Measurements from ENCODE around the gene SLC25A12.

The SLC25A12 gene

GRCh38 chr2:171895786-171896185 is 1.7 kb upstream of the SLC25A12 start:
- TF ChIP-seq SIN3A (IDR thresholded peaks at IDR 0.05; ENCODE audit: borderline replicate concordance, insufficient read depth, low read length) (no peak), TAF1 (IDR thresholded peaks at IDR 0.05; ENCODE audit: borderline replicate concordance, insufficient read depth, low read length) (no peak), POLR2AphosphoS5 (IDR thresholded peaks at IDR 0.05; ENCODE audit: low read depth, low read length) (no peak), FOXP2 (optimal IDR thresholded peaks at IDR 0.05; ENCODE audit: borderline replicate concordance, extremely low read depth, extremely low read length, insufficient read depth) (no peak)
- TF ChIP-seq, protein P1, sequence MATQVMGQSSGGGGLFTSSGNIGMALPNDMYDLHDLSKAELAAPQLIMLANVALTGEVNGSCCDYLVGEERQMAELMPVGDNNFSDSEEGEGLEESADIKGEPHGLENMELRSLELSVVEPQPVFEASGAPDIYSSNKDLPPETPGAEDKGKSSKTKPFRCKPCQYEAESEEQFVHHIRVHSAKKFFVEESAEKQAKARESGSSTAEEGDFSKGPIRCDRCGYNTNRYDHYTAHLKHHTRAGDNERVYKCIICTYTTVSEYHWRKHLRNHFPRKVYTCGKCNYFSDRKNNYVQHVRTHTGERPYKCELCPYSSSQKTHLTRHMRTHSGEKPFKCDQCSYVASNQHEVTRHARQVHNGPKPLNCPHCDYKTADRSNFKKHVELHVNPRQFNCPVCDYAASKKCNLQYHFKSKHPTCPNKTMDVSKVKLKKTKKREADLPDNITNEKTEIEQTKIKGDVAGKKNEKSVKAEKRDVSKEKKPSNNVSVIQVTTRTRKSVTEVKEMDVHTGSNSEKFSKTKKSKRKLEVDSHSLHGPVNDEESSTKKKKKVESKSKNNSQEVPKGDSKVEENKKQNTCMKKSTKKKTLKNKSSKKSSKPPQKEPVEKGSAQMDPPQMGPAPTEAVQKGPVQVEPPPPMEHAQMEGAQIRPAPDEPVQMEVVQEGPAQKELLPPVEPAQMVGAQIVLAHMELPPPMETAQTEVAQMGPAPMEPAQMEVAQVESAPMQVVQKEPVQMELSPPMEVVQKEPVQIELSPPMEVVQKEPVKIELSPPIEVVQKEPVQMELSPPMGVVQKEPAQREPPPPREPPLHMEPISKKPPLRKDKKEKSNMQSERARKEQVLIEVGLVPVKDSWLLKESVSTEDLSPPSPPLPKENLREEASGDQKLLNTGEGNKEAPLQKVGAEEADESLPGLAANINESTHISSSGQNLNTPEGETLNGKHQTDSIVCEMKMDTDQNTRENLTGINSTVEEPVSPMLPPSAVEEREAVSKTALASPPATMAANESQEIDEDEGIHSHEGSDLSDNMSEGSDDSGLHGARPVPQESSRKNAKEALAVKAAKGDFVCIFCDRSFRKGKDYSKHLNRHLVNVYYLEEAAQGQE (IDR thresholded peaks at IDR 0.05; ENCODE audit: insufficient read depth in 1 of 2, low read depth in 2 of 2, low read length in 2 of 2): no peak

GRCh38 chr2:171894612-171894947 is 536 bp upstream of the SLC25A12 start:
- TF ChIP-seq POLR2AphosphoS5 (IDR thresholded peaks at IDR 0.05; ENCODE audit: low read depth, low read length) (no peak), FOXP2 (optimal IDR thresholded peaks at IDR 0.05; ENCODE audit: borderline replicate concordance, extremely low read depth, extremely low read length, insufficient read depth) (no peak), SIN3A (IDR thresholded peaks at IDR 0.05; ENCODE audit: borderline replicate concordance, insufficient read depth, low read length) (no peak), TAF1 (IDR thresholded peaks at IDR 0.05; ENCODE audit: borderline replicate concordance, insufficient read depth, low read length) (no peak)
- TF ChIP-seq, protein P1 (IDR thresholded peaks at IDR 0.05; ENCODE audit: insufficient read depth in 1 of 2, low read depth in 2 of 2, low read length in 2 of 2): no peak

- TF ChIP-seq SIN3A (IDR thresholded peaks at IDR 0.05; ENCODE audit: borderline replicate concordance, insufficient read depth, low read length) (no peak), FOXP2 (optimal IDR thresholded peaks at IDR 0.05; ENCODE audit: borderline replicate concordance, extremely low read depth, extremely low read length, insufficient read depth) (no peak), TAF1 (IDR thresholded peaks at IDR 0.05; ENCODE audit: borderline replicate concordance, insufficient read depth, low read length) (no peak), POLR2AphosphoS5 (IDR thresholded peaks at IDR 0.05; ENCODE audit: low read depth, low read length) (no peak)
- TF ChIP-seq, protein P1 (IDR thresholded peaks at IDR 0.05; ENCODE audit: insufficient read depth in 1 of 2, low read depth in 2 of 2, low read length in 2 of 2): no peak
Observed at GRCh38 chr2:171893196-171893823, 734 bp downstream of the SLC25A12 start.

DNA sequence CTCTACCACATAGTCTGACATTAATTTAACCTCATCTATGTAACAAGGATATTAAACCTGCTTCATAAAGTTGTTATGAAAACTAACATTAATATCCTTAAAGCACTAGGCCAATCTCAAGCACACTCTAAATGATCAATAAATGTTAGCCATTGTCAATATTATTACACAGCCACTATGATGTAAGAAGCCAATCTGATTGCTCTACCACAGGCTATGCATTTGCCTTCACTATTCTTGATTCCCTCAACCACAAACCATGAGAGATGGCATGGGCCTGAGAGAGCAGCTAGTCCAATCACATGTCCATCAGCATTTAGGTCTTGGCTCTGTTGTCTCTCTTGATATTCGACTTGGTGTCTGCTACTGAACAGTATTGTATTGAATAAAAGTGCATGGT is 4.2 kb downstream of the SLC25A12 start:
- TF ChIP-seq POLR2AphosphoS5 (IDR thresholded peaks at IDR 0.05; ENCODE audit: low read depth, low read length) (no peak), SIN3A (IDR thresholded peaks at IDR 0.05; ENCODE audit: borderline replicate concordance, insufficient read depth, low read length) (no peak), FOXP2 (optimal IDR thresholded peaks at IDR 0.05; ENCODE audit: borderline replicate concordance, extremely low read depth, extremely low read length, insufficient read depth) (no peak), TAF1 (IDR thresholded peaks at IDR 0.05; ENCODE audit: borderline replicate concordance, insufficient read depth, low read length) (no peak)
- TF ChIP-seq, protein P1 (IDR thresholded peaks at IDR 0.05; ENCODE audit: insufficient read depth in 1 of 2, low read depth in 2 of 2, low read length in 2 of 2): no peak

All from PFSK-1 (cell line).